ENCODE data around the gene PACSIN3.
"Not testable (repeated sequence)": the region's sequence is repeated elsewhere in the genome, so short reads cannot be mapped to it uniquely, and the experiment has no call there.

Gene PACSIN3

DNA sequence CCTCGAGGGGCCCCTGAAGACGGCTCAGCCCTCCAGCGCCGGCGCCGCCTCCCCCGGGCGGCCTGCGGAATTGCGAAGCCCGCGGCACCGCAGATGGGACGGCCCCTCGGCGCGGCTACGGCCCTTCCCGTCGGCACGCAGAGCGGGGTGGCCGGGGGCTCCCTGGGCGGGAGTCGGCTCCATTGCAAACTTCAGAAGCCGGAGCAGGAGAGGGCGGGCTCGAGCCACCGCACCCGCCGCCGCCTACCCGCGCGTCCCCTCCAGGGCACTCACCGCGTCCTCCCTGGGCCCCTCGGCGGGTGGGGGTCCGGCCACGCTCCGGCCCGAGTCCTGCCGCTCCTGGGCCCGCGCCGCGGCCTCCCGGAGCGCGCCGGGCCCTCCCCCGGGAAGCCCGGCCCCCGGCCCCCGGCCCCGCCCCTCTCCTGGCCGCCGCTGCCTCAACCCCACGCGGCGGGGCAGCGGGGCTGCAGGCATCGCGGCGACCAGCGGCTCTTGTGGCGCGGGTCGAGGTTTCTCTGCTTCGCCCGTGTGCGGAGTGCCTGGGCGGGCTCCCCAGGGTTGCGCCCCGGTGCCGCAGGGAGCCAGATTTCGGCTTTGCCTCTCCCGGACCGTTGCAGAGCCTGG is at the start of gene PACSIN3:
TSS of gene PACSIN3 (minus strand) at position 359 of the 624 bp plus-strand sequence. CDS start 3,707 bp downstream, outside the sequence.
- DNase-seq (ENCODE audit: low read depth), result no peak

DNA sequence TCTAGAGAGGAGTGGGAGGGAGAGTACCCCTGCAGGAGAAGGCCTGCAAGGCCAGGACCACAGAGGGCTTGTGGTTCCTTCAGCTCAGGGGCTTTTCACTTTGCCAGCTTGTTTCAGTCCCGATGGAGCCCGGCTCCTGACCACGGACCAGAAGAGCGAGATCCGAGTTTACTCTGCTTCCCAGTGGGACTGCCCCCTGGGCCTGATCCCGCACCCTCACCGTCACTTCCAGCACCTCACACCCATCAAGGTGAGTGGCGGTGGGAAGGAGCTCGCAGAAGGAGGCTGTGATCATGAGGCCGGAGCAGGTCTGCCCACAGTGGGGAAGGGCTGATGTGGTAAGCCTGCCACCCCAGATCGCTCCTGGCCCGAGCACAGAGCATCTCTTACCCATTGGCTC is 48.9 kb upstream of the PACSIN3 start:
- DNase-seq (ENCODE audit: low read depth), result no peak

DNA sequence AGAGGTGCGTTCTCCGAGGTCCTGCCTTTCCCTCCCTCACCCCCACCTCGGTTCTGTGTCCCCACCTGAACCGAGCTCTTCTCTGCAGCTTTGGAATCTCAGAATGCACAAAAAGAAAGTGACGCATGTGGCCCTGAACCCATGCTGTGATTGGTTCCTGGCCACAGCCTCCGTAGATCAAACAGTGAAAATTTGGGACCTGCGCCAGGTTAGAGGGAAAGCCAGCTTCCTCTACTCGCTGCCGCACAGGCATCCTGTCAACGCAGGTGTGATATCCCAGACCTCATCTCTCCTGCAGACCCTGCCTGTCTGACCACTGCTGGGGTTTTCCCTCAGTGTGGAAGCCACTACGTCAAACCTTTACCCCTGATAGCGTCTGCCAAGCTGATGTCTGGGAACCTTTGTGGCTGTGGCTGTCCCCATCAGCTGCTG is 48.5 kb upstream of the PACSIN3 start:
- peak; percentile 44 for DNase-seq (ENCODE audit: low read depth)

DNA sequence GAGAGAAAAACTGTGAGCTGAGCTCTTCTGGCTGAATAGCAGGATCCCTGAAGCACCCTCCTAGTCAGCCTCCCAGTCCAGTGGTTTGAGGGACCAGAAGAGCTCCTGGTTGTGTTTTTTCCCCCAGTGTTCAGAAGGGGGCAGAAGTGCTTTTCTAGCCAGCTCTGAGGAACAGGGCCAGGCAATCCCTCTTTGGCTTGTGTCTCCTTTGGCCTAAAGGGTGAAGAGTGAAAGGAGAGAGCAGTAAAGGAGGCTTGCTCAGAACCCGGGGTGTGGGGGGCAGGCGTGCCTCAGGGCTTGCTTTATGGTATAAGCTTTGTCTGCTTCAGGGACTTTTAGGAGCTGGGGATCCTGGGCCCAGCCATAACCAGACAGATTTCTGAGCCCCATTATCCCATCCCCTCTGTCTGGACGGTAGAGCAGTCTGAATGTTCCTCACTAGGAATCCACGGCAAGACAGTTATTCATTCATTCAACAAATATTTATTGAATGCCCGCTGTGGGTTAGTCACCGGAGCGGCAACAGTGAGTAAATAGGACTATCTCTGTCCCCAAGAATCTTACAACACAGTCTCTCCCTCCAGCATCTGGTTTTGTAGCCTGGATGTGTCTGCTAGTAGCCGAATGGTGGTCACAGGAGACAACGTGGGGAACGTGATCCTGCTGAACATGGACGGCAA is 47.9 kb upstream of the PACSIN3 start:
- DNase-seq (ENCODE audit: low read depth), result no peak

DNA sequence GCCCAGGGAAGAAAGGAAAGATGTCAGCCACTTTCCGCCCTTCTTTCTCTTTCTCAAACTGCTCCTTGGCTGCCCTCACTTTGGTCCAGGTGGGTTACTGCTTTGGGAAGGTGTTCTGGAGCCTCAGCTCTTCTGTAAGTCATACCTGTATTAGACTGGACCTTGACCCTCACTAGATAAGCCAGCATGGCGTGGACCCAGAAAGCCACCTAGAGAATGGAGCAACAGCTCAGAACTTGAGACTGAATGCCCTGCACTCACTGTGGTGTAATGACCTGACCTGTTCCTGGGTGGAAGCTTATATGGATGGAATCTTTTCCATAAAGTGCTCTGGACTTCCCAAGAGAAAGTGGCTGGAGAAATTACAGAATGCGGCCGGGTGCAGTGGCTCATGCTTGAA is 46.8 kb upstream of the PACSIN3 start:
- no peak for DNase-seq (ENCODE audit: low read depth)

DNA sequence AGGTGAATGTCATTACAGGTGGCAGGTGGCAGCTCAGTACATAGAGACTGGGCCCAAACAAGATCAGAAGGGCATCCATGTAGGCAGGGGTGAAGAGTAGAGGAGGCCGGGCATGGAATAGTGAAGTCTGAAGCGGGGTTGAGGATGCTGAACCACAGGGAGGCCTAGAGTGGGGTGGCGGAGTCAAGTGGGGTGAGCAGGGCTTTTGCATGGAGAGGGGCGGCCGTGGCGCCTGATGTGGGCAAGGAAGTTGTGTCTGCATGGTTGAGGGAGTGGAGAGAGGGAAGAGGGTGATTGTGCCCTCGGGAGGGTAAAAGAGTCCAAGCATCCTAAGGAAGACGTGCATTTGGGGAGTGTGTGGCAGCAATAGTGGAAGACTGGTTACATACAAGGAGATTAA is 42.9 kb upstream of the PACSIN3 start:
- no peak for DNase-seq (ENCODE audit: low read depth)

DNA sequence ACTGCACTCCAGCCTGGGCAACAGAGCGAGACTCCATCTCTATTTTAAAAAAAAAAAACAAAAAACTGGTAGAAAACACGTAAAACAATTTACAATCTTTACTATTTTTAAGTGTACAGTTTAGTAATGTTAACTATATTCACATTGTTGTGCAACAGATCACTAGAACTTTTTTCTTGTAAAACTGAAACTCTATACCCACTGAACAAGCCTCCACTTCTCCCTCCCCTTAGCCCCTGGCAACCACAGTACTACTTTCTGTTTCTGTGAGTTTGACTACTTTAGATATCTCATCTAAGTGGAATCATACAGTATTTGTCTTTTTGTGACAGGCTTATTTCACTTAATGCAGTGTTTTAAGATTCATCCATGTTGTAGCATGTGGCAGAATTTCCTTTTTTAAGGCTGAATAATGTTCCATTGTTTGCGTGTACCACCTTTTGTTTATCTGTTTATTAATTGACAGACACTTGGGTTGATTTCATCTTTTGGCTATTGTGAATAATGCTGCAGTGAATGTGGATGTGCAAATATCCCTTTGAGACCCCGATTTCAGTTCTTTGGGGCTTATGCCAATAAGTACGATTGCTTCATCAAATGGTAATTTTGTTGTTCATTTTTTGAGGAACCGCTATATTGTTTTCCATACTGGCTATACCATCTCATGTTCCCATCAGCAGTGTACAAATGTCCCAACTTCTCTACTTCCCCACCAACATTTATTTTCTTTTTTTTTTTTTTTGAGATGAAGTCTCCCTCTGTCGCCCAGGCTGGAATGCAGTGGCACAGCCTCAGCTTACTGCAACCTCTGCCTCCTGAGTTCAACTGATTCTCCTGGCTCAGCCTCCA is 39.5 kb upstream of the PACSIN3 start:
- no peak for DNase-seq (ENCODE audit: low read depth)

DNA sequence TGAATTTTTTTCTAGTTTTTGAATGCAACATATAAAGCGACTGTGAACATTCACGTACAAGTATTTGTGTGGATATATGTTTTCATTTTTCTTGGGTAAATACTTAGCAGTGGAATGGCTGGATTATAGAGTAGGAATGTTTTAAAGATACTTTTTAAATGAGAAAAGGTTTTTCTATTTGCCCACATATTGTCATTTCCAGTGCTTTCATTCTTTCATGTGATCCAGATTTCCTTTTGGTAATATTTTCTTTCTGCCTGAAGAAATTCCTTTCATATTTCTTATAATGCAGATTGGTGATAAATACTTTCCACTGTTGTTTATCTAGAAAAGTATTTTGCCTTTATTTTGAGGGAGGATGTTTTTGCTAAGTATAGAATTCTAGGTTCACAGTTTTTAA is 36.5 kb upstream of the PACSIN3 start:
- no peak for DNase-seq (ENCODE audit: low read depth)

DNA sequence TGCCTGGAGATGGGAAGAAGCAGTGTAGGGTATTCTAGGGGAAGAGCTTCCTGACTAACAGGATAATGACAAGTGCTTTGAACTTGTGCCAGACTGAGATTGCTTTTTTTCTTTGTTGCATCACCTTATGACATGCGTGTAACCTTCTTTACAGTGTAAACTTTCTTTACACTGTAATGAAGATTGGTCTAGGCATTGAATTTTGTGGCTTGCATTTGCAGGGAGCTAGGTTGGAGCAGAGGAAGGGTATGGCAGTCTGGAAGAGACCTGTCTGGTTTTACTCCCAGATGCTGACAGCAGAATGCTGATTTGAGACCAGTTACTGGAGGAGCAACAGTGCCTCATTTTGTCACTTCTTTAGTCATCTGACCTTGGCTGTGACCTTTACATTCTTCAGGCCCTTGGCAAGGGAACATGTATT is 34.2 kb upstream of the PACSIN3 start:
- DNase-seq (ENCODE audit: low read depth), result no peak

DNA sequence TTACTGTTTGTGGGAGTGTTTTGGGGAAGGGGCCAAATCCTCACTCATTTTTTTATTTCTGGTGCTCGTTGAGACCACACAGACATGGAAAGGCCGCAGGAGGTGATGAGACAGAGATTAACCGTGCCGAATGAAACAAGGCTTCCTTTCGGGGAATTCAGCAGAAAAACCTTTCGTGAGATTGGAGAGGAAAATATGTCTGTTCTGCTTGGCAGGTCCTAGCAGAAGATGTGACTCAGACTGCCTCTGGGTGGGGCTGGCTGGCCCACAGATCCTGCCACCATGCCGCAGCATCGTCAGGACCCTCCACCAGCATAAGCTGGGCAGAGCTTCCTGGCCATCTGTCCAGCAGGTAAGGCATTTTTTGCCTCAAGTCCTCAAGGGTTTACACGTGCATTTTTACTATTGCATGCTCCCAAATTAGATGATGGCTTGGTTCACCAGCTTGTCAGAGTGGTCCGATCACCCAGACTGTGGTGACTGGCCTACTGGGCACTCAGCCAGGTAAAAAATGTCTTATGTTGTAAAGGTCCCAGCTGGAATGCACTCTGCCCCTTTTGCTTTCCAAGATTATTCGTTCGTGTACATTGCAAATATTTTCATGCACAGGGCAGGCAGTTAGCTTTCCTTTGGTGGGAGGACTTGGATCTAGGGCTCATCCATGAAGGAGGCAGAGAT is 30.0 kb upstream of the PACSIN3 start:
- DNase-seq (ENCODE audit: low read depth), result peak; percentile 29

DNA sequence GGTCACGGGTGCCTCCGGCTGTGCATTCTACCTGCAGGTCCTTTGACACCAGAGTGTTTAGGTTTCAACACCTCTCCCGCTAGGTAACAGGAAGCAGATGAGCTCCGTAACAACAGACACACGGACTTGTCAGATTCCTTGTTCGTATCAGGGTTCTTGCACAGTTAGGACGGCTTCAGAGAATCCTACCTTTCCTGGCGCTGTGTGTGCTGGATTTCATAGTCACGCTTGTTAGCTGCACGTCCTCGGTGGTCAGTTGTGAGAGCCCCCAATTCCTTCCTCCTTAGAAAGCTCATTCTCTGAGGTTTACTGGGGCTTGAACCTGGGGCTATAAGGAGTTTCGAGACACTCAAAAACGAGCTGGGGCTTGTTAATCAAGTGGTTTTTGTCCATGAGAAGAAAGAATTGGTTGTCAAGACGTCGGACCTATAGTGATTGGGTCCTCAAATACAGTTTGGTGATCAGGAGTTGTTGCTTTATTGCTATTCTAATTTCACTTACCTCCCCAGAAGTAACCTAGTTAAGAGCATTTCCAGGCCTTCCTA is 29.2 kb upstream of the PACSIN3 start:
- no peak for DNase-seq (ENCODE audit: low read depth)

DNA sequence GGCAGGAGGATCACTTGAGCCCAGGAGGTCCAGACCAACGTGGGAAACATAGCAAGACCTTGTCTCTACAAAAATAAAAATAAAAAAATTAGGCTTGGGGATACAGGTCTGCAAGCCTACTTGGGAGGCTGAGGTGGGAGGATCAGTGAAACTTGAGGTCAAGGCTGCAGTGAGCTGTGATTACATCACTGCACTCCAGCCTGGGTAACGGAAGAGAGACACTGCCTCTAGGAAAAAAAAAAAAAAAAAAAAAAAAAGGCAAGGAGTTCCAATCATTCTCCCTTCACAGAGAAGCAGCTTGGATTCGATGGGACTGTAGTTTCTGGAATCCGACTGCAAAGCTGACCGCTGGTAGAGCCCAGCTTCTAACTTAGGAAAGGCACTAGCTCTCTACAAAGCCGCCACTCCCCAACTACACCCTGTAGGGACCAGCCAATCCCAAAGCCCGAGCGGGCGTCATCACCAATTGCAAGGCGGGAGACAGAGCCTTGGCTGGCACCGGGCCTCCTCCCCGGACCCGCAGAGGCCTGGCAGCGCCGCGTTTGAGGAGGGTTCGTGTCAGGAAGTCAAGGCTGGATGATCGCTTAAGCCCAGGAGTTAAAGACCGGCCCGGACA is 27.8 kb upstream of the PACSIN3 start:
- DNase-seq (ENCODE audit: low read depth), result peak; percentile 71

DNA sequence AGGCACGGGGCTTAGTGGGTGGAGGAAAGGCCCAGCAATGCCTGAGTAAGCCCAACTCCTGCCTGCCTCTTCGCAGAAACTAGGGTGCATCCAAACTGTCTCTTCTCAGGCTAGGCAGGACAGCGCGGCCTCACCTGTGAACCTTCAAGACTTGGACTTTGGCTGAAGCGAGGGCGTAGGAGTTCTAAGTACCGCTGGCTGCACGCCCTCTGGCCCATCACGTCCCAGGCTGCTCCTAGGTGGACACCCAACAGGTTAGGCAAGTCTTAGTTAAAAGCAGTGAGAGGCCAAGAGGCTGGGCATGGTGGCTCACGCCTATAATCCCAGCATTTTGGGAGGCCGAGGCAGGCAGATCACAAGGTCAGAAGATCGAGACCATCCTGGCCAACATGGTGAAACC is 26.7 kb upstream of the PACSIN3 start:
- no peak for DNase-seq (ENCODE audit: low read depth)

DNA sequence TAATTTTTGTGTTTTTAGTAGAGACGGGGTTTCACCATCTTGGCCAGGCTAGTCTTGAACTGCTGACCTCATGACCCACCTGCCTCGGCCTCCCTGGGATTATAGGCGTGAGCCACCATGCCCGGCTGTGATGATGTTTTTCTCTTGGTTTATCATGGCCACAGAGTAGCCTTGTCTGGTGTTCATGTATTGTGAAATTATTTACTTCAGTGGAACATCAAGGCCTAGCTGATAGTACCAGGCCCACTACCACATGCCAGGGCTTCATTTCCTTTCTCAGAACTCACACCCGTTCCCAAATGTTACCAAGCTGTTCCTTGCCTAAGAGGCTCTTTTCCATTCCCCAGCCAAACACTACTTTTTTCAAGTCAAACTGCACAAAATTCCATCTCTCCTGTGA is 22.4 kb upstream of the PACSIN3 start:
- DNase-seq (ENCODE audit: low read depth), result no peak

DNA sequence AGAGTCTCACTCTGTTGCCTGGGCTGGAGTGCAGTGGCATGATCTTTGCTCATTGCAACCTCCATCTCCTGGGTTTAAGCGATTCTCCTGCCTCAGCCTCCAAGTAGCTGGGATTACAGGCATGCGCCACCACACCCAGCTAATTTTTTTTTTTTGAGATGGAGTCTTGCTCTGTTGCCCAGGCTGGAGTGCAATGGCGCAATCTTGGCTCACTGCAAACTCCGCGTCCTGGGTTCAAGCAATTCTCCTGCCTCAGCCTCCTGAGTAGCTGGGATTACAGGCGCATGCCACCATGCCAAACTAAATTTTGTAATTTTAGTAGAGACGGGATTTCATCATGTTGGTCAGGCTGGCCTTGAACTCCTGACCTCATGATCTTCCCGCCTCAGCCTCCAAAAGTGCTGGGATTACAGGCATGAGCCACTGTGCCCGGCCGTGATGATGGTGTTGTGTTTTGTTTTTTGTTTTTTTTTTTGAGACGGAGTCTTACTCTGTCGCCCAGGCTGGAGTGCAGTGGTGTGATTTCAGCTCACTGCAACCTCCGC is 21.8 kb upstream of the PACSIN3 start:
- DNase-seq (ENCODE audit: low read depth), result not testable (repeated sequence)

DNA sequence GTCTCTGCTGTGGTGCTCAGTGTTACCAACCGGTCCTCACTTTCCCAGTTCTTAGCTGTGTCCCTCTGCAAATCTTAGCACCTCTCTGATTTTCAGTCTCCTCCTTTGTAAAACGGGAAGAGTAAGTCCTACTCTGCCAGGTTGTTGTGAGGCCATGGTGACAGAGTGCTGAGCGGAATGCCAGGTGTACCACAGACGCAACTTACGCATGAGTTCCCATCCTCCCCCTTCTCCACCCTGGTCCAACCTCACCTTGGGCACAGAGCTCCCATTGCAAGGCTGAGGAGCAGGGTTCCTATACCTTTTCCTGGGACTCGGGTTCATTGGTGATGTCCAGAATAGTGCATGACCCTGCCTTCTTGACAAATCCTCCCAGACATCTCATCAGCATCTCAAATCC is 21.2 kb upstream of the PACSIN3 start:
- no peak for DNase-seq (ENCODE audit: low read depth)

DNA sequence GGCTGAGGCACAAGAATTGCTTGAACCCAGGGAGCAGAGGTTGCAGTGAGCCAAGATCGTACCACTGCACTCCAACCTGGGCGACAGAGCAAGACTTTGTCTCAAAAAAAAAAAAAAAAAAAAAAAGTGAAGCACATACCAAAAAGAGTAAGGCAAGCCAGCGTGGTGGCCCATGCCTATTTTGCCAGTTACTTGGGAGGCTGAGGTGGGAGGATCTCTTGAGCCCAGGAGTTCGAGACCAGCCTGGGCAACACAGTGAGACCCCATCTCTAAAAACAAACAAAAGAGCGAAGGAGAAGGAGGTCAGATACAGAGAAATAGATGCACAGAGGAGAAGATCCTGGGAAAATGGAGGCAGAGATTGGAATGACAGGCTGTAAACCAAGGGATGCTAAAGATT is 20.3 kb upstream of the PACSIN3 start:
- not testable (repeated sequence) for DNase-seq (ENCODE audit: low read depth)

DNA sequence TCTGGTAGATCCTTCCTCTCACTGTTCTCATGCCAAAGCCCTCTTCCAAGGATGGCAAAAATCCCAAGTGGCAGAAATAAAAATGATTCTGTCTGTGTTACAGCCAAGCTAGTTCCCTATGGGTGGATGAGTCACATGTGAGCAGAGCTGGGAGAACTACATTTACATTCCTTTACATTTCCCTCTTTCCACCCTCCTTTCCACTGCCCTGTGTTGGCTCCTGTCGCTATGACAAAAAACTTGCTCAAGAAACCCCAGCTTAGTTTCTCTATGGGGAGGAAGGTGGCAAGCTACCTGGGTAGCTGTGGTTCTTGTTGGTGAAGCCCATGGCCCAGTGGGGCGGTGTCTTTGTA is 18.4 kb upstream of the PACSIN3 start:
- no peak for DNase-seq (ENCODE audit: low read depth)

DNA sequence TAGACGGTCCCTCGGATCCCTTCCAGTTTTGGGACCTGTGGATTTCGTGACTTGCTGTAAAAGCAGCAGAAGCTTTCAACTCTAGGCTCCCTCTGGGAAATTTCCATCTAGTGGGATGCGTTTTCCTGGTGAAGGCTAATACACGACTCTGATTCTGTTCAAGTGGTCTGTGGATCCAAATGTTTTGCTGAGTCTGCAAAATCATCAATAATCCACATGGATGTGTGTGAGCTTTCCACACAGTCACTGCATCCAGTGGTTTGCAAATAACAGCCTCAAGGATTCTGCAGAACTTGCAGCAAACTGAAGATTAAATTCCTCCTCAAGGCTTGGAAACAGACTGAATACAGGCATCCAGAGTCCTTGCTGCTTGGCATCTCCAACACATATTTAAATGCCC is 16.3 kb upstream of the PACSIN3 start:
- no peak for DNase-seq (ENCODE audit: low read depth)

DNA sequence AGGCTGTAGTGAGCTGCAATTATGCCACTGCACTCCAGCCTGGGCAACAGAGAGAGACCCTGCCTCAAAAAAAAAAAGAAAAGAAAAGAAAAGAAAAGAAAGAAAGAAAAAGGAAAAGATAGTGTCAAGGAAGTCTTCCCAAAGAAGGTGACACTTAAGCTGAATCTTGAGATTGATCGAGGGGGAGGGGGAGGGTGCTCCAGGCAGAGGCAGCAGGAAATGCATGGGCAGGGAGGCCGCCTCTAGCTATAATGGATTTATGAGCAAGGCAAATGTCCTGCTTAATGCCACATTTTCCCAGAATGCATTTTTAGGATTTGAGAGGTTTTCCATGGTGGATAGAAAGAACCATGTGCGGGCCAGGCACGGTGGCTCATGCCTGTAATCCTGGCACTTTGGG is 14.8 kb upstream of the PACSIN3 start:
- no peak for DNase-seq (ENCODE audit: low read depth)

DNA sequence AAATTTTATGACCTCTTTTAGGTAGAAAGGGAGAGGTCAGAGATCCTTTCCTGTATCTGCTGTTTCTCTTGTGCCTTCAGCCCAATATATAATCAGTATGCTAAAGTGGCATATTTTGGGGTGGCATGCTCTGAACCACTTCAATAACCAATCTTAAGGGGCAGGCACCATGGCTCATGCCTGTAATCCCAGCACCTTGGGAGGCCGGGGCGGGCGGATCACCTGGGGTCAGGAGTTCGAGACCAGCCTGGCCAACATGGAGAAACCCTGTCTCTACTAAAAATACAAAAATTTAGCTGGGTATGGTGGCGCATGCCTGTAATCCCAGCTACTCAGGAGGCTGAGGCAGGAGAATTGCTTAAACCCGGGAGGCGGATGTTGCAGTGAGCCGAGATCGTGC is 11.9 kb upstream of the PACSIN3 start:
- not testable (repeated sequence) for DNase-seq (ENCODE audit: low read depth)

DNA sequence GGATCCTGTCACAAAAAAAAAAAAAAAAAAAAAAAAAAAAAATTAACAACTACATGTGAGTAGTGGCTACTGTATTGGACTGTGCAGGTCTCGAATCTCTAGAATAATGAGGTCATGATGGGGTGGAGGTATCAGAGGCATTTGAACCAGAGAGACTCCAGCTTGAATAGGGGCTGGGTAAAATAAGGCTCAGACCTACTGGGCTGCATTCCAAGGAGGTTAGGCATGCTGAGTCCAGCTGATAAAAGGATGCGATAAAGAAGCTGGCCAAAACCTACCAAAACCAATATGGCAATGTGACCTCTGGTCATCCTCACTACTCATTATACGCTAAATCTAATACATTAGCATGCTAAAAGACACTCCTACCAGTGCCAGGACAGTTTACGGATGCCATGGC is 5.9 kb upstream of the PACSIN3 start:
- DNase-seq (ENCODE audit: low read depth), result no peak

All from activated T-helper 1 cell treated with Interleukin-2 at 50 U/mL for 16 hours (primary cell).